ENCODE results near the gene CCKAR. TPM values are rescaled to one million over a fixed set of nuclear protein-coding genes. Genes with fewer than 3 reads are reported as not detected.

Gene CCKAR
- total and polyA plus RNA-seq, 2 experiments from 2014 or later, result not detected

- DNase-seq, result no peak
- Histone ChIP-seq H3K9me2 (ENCODE audit: insufficient read depth) (no peaks in the 10 kb centered on the region), H2AFZ (no peak overlapping the region), H4K20me1 (ENCODE audit: insufficient read depth) (no peaks in the 10 kb centered on the region), H3K4me1 (ENCODE audit: insufficient read depth) (no peaks in the 10 kb centered on the region), H3K27ac (no peak overlapping the region), H3F3A (ENCODE audit: insufficient read depth) (no peaks in the 10 kb centered on the region), H3K9me3 (ENCODE audit: low read depth) (no peaks in the 10 kb centered on the region), H3K36me3 (ENCODE audit: low read depth) (no peaks in the 10 kb centered on the region), H3K27me3 (replicated peaks; ENCODE audit: insufficient read depth) (no peaks in the 10 kb centered on the region), H3K4me3 (no peak overlapping the region), H3K4me2 (ENCODE audit: unreplicated experiment) (no peak overlapping the region), H3K9ac (no peak overlapping the region), H3K79me2 (ENCODE audit: insufficient read depth) (no peaks in the 10 kb centered on the region)
- no peak for TF ChIP-seq EZH2 (IDR thresholded peaks at IDR 0.05; ENCODE audit: insufficient read depth, poor library complexity, severe bottlenecking)
- TF ChIP-seq EZH2phosphoT487 (IDR thresholded peaks at IDR 0.05; ENCODE audit: insufficient read depth, low read depth), result no peak
- in situ Hi-C loops (cut with MboI), result no loop called here
- WGBS, 2 experiments (ENCODE audit: low coverage in 1 of 2, low lambda C conversion rate in 2 of 2, missing lambda C conversion rate in 2 of 2), result 97 to 98% methylated on average over 5 of the region's 5 CpGs
Observed at GRCh38 chr4:26441771-26442170, 48.5 kb downstream of the CCKAR start.

- 78 to 85% methylated on average over 7 of the region's 7 CpGs for WGBS, 2 experiments (ENCODE audit: low coverage in 1 of 2, low lambda C conversion rate in 2 of 2, missing lambda C conversion rate in 2 of 2)
- H4K20me1 ChIP-seq (ENCODE audit: insufficient read depth), result no peaks in the 10 kb centered on the region
- H3K27me3 ChIP-seq (replicated peaks; ENCODE audit: insufficient read depth), result no peaks in the 10 kb centered on the region
- no peak overlapping the region for H3K4me2 ChIP-seq (ENCODE audit: unreplicated experiment)
- no peak overlapping the region for H3K9ac ChIP-seq
- no peak overlapping the region for H2AFZ ChIP-seq
- H3K4me3 ChIP-seq, result no peak overlapping the region
- in situ Hi-C loops (cut with MboI), result no loop called here
- no peak overlapping the region for H3K27ac ChIP-seq
- H3K4me1 ChIP-seq (ENCODE audit: insufficient read depth), result no peaks in the 10 kb centered on the region
- H3K9me2 ChIP-seq (ENCODE audit: insufficient read depth), result no peaks in the 10 kb centered on the region
- H3K79me2 ChIP-seq (ENCODE audit: insufficient read depth), result no peaks in the 10 kb centered on the region
- H3K36me3 ChIP-seq (ENCODE audit: low read depth), result no peaks in the 10 kb centered on the region
- H3F3A ChIP-seq (ENCODE audit: insufficient read depth), result no peaks in the 10 kb centered on the region
- TF ChIP-seq EZH2 (IDR thresholded peaks at IDR 0.05; ENCODE audit: insufficient read depth, poor library complexity, severe bottlenecking) (no peak), EZH2phosphoT487 (IDR thresholded peaks at IDR 0.05; ENCODE audit: insufficient read depth, low read depth) (no peak)
- DNase-seq, result peak; percentile 59
- H3K9me3 ChIP-seq (ENCODE audit: low read depth), result no peaks in the 10 kb centered on the region
Observed at GRCh38 chr4:26441102-26441501, 49.2 kb downstream of the CCKAR start.

- no peak overlapping the region for H3K27ac ChIP-seq
- no peak overlapping the region for H3K4me2 ChIP-seq (ENCODE audit: unreplicated experiment)
- no peaks in the 10 kb centered on the region for H4K20me1 ChIP-seq (ENCODE audit: insufficient read depth)
- no peak overlapping the region for H3K9ac ChIP-seq
- H3K4me3 ChIP-seq, result no peak overlapping the region
- in situ Hi-C loops (cut with MboI), result no loop called here
- no peaks in the 10 kb centered on the region for H3F3A ChIP-seq (ENCODE audit: insufficient read depth)
- H3K4me1 ChIP-seq (ENCODE audit: insufficient read depth), result peaks cover 14% of the 10 kb centered on the region
- H2AFZ ChIP-seq, result no peak overlapping the region
- H3K9me2 ChIP-seq (ENCODE audit: insufficient read depth), result no peaks in the 10 kb centered on the region
- H3K36me3 ChIP-seq (ENCODE audit: low read depth), result peaks cover 15% of the 10 kb centered on the region; the same call in 1 of the 2 replicates
- H3K79me2 ChIP-seq (ENCODE audit: insufficient read depth), result no peaks in the 10 kb centered on the region
- no peaks in the 10 kb centered on the region for H3K9me3 ChIP-seq (ENCODE audit: low read depth)
- peak; percentile 50 for DNase-seq
- H3K27me3 ChIP-seq (replicated peaks; ENCODE audit: insufficient read depth), result no peaks in the 10 kb centered on the region
- TF ChIP-seq EZH2 (IDR thresholded peaks at IDR 0.05; ENCODE audit: insufficient read depth, poor library complexity, severe bottlenecking) (no peak), EZH2phosphoT487 (IDR thresholded peaks at IDR 0.05; ENCODE audit: insufficient read depth, low read depth) (no peak)
- WGBS, 2 experiments (ENCODE audit: low coverage in 1 of 2, low lambda C conversion rate in 2 of 2, missing lambda C conversion rate in 2 of 2), result 49 to 58% methylated on average over 2 of the region's 2 CpGs
Observed at GRCh38 chr4:26434030-26434639, 56.1 kb downstream of the CCKAR start.

GRCh38 chr4:26433556-26433955 is 56.7 kb downstream of the CCKAR start:
- no peak for TF ChIP-seq EZH2 (IDR thresholded peaks at IDR 0.05; ENCODE audit: insufficient read depth, poor library complexity, severe bottlenecking)
- no peak for TF ChIP-seq EZH2phosphoT487 (IDR thresholded peaks at IDR 0.05; ENCODE audit: insufficient read depth, low read depth)
- DNase-seq, result no peak
- no peaks in the 10 kb centered on the region for H3K27me3 ChIP-seq (replicated peaks; ENCODE audit: insufficient read depth)
- H3F3A ChIP-seq (ENCODE audit: insufficient read depth), result no peaks in the 10 kb centered on the region
- no peak overlapping the region for H3K4me3 ChIP-seq
- no peak overlapping the region for H3K4me2 ChIP-seq (ENCODE audit: unreplicated experiment)
- no peak overlapping the region for H3K9ac ChIP-seq
- peaks cover 14% of the 10 kb centered on the region for H3K4me1 ChIP-seq (ENCODE audit: insufficient read depth)
- no peak overlapping the region for H2AFZ ChIP-seq
- no peaks in the 10 kb centered on the region for H3K9me3 ChIP-seq (ENCODE audit: low read depth)
- peaks cover 20% of the 10 kb centered on the region; the same call in 1 of the 2 replicates for H3K36me3 ChIP-seq (ENCODE audit: low read depth)
- H4K20me1 ChIP-seq (ENCODE audit: insufficient read depth), result no peaks in the 10 kb centered on the region
- H3K79me2 ChIP-seq (ENCODE audit: insufficient read depth), result no peaks in the 10 kb centered on the region
- no peak overlapping the region for H3K27ac ChIP-seq
- in situ Hi-C loops (cut with MboI), result no loop called here
- 95 to 100% methylated on average over 1 of the region's 1 CpG for WGBS, 2 experiments (ENCODE audit: low coverage in 1 of 2, low lambda C conversion rate in 2 of 2, missing lambda C conversion rate in 2 of 2)
- H3K9me2 ChIP-seq (ENCODE audit: insufficient read depth), result no peaks in the 10 kb centered on the region

Measured in GM23248 (cell line).